ENCODE data around the gene MDN1.

DNA sequence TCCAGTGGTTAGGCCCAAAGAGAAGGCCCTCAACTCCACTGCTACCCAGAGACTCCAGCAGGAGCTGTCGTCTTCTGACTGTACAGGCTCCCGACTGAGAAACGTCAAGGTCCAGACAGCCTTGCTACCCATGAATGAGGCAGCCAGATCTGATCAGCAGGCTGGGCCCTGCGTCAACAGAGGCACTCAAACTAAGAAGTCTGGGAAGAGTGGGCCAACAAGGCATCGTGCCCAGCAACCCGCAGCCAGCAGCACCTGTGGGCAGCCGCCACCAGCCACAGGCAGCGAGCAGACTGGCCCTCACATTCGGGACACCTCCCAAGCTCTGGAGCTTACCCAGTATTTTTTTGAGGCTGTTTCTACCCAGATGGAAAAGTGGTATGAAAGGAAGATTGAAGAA is 189.1 kb downstream of the MDN1 start:
- no peak for TF ChIP-seq RARB (CRISPR knock-in tag; IDR thresholded peaks at IDR 0.05)
- no peak for TF ChIP-seq ZNF8 (CRISPR knock-in tag; IDR thresholded peaks at IDR 0.05)
- no peak for TF ChIP-seq ZFP3 (CRISPR knock-in tag; IDR thresholded peaks at IDR 0.05)
- TF ChIP-seq ISL1 (CRISPR knock-in tag; IDR thresholded peaks at IDR 0.05) = no peak
- TF ChIP-seq TCF4 (CRISPR knock-in tag; IDR thresholded peaks at IDR 0.05; ENCODE audit: borderline replicate concordance) = no peak
- no peak for TF ChIP-seq ESRRG (CRISPR knock-in tag; IDR thresholded peaks at IDR 0.05)
- TF ChIP-seq ARNTL (CRISPR knock-in tag; IDR thresholded peaks at IDR 0.05; ENCODE audit: borderline replicate concordance, low read depth) = no peak
- TF ChIP-seq GLIS3 (CRISPR knock-in tag; IDR thresholded peaks at IDR 0.05) = no peak
- no peak for TF ChIP-seq ZNF565 (CRISPR knock-in tag; conservative IDR thresholded peaks at IDR 0.05; ENCODE audit: low read depth)
- TF ChIP-seq OSR1 (CRISPR knock-in tag; IDR thresholded peaks at IDR 0.05) = no peak
- no peak for TF ChIP-seq SNAI2 (CRISPR knock-in tag; IDR thresholded peaks at IDR 0.05)
- TF ChIP-seq, protein P1, sequence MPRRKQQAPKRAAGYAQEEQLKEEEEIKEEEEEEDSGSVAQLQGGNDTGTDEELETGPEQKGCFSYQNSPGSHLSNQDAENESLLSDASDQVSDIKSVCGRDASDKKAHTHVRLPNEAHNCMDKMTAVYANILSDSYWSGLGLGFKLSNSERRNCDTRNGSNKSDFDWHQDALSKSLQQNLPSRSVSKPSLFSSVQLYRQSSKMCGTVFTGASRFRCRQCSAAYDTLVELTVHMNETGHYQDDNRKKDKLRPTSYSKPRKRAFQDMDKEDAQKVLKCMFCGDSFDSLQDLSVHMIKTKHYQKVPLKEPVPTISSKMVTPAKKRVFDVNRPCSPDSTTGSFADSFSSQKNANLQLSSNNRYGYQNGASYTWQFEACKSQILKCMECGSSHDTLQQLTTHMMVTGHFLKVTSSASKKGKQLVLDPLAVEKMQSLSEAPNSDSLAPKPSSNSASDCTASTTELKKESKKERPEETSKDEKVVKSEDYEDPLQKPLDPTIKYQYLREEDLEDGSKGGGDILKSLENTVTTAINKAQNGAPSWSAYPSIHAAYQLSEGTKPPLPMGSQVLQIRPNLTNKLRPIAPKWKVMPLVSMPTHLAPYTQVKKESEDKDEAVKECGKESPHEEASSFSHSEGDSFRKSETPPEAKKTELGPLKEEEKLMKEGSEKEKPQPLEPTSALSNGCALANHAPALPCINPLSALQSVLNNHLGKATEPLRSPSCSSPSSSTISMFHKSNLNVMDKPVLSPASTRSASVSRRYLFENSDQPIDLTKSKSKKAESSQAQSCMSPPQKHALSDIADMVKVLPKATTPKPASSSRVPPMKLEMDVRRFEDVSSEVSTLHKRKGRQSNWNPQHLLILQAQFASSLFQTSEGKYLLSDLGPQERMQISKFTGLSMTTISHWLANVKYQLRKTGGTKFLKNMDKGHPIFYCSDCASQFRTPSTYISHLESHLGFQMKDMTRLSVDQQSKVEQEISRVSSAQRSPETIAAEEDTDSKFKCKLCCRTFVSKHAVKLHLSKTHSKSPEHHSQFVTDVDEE (CRISPR knock-in tag; IDR thresholded peaks at IDR 0.05) = no peak
